Measurements from ENCODE around the gene PRTG. TPM values are rescaled to one million over a fixed set of nuclear protein-coding genes. Genes with fewer than 3 reads are reported as not detected.

PRTG gene
- total and polyA plus RNA-seq, 4 donors, result 0.68 to 21.9 (median 7.2) TPM

GRCh38 chr15:55669270-55669669 lies 73.7 kb downstream of the PRTG start:
- no peaks in the 10 kb centered on the region for H3K9me3 ChIP-seq (ENCODE audit: control insufficient read depth in 4 of 4, insufficient read depth in 3 of 4, low read length in 3 of 4)
- 72 to 81% methylated on average over 3 of the region's 3 CpGs for WGBS, 2 donors
- no peak for DNase-seq
- TF ChIP-seq CTCF (IDR thresholded peaks at IDR 0.05; ENCODE audit: control extremely low read depth, extremely low read depth), result no peak
- H3K27ac ChIP-seq (ENCODE audit: low read depth in 1 of 2, low read length in 1 of 2), result no peak overlapping the region
- H3K4me3 ChIP-seq, result no peak overlapping the region
- peaks cover 0 to 5% (median 0%) of the 10 kb centered on the region in 4 donors for H3K36me3 ChIP-seq (ENCODE audit: control insufficient read depth in 4 of 4, insufficient read depth in 4 of 4, low read length in 4 of 4)
- no peaks in the 10 kb centered on the region for H3K27me3 ChIP-seq (ENCODE audit: control insufficient read depth in 3 of 3, insufficient read depth in 3 of 3, low read length in 2 of 3)
- H3K9ac ChIP-seq (ENCODE audit: insufficient read depth in 1 of 2, low read length in 2 of 2), result no peak overlapping the region
- ATAC-seq (ENCODE audit: insufficient read depth, low FRiP score), result no peak
- H3K4me1 ChIP-seq (ENCODE audit: control insufficient read depth in 5 of 5, insufficient read depth in 5 of 5, low read length in 5 of 5), result peaks cover 0 to 1% (median 0%) of the 10 kb centered on the region in 5 donors

GRCh38 chr15:55665605-55666227 lies 77.2 kb downstream of the PRTG start:
- no peak overlapping the region for H3K4me3 ChIP-seq
- WGBS, 2 donors, result 91 to 93% methylated on average over 4 of the region's 4 CpGs
- TF ChIP-seq CTCF (IDR thresholded peaks at IDR 0.05; ENCODE audit: control extremely low read depth, extremely low read depth), result no peak
- H3K9ac ChIP-seq (ENCODE audit: insufficient read depth in 1 of 2, low read length in 2 of 2), result no peak overlapping the region
- H3K27me3 ChIP-seq (ENCODE audit: control insufficient read depth in 3 of 3, insufficient read depth in 3 of 3, low read length in 2 of 3), result no peaks in the 10 kb centered on the region
- no peak overlapping the region for H3K27ac ChIP-seq (ENCODE audit: low read depth in 1 of 2, low read length in 1 of 2)
- peaks cover 0 to 11% (median 5%) of the 10 kb centered on the region in 5 donors for H3K4me1 ChIP-seq (ENCODE audit: control insufficient read depth in 5 of 5, insufficient read depth in 5 of 5, low read length in 5 of 5)
- H3K9me3 ChIP-seq (ENCODE audit: control insufficient read depth in 4 of 4, insufficient read depth in 3 of 4, low read length in 3 of 4), result no peaks in the 10 kb centered on the region
- ATAC-seq (ENCODE audit: insufficient read depth, low FRiP score), result no peak
- H3K36me3 ChIP-seq (ENCODE audit: control insufficient read depth in 4 of 4, insufficient read depth in 4 of 4, low read length in 4 of 4), result no peaks in the 10 kb centered on the region
- no peak for DNase-seq

- Histone ChIP-seq H3K27ac (ENCODE audit: low read depth in 1 of 2, low read length in 1 of 2) (no peak overlapping the region), H3K4me1 (ENCODE audit: control insufficient read depth in 5 of 5, insufficient read depth in 5 of 5, low read length in 5 of 5) (peaks cover 0 to 11% (median 5%) of the 10 kb centered on the region in 5 donors), H3K36me3 (ENCODE audit: control insufficient read depth in 4 of 4, insufficient read depth in 4 of 4, low read length in 4 of 4) (no peaks in the 10 kb centered on the region), H3K4me3 (no peak overlapping the region), H3K9me3 (ENCODE audit: control insufficient read depth in 4 of 4, insufficient read depth in 3 of 4, low read length in 3 of 4) (no peaks in the 10 kb centered on the region), H3K27me3 (ENCODE audit: control insufficient read depth in 3 of 3, insufficient read depth in 3 of 3, low read length in 2 of 3) (no peaks in the 10 kb centered on the region), H3K9ac (ENCODE audit: insufficient read depth in 1 of 2, low read length in 2 of 2) (peak overlapping the region in 1 of 2 donors; percentile 53)
- peak in 2 of 3 donors; percentile 34 to 50 for DNase-seq
- ATAC-seq (ENCODE audit: insufficient read depth, low FRiP score), result no peak
- TF ChIP-seq CTCF (IDR thresholded peaks at IDR 0.05; ENCODE audit: control extremely low read depth, extremely low read depth), result no peak
Observed at GRCh38 chr15:55661428-55661827, 81.5 kb downstream of the PRTG start.

- no peaks in the 10 kb centered on the region for H3K27me3 ChIP-seq (ENCODE audit: control insufficient read depth in 3 of 3, insufficient read depth in 3 of 3, low read length in 2 of 3)
Observed at GRCh38 chr15:55660153-55660552, 82.8 kb downstream of the PRTG start.

More at GRCh38 chr15:55660153-55660552, 82.8 kb downstream of the PRTG start:
- TF ChIP-seq CTCF (IDR thresholded peaks at IDR 0.05; ENCODE audit: control extremely low read depth, extremely low read depth), result no peak
- peaks cover 0 to 11% (median 5%) of the 10 kb centered on the region in 5 donors for H3K4me1 ChIP-seq (ENCODE audit: control insufficient read depth in 5 of 5, insufficient read depth in 5 of 5, low read length in 5 of 5)
- ATAC-seq (ENCODE audit: insufficient read depth, low FRiP score) (no peak), DNase-seq (peak in 1 of 3 donors; percentile 1)
- 91 to 93% methylated on average over 5 of the region's 5 CpGs for WGBS, 2 donors
- H3K4me3 ChIP-seq, result no peak overlapping the region
- no peaks in the 10 kb centered on the region for H3K36me3 ChIP-seq (ENCODE audit: control insufficient read depth in 4 of 4, insufficient read depth in 4 of 4, low read length in 4 of 4)
- no peak overlapping the region for H3K27ac ChIP-seq (ENCODE audit: low read depth in 1 of 2, low read length in 1 of 2)
- no peak overlapping the region for H3K9ac ChIP-seq (ENCODE audit: insufficient read depth in 1 of 2, low read length in 2 of 2)
- no peaks in the 10 kb centered on the region for H3K9me3 ChIP-seq (ENCODE audit: control insufficient read depth in 4 of 4, insufficient read depth in 3 of 4, low read length in 3 of 4)

Measured in lung (tissue), 12 donors.